GM21737 (cell line): Measurements from ENCODE around the gene BRAT1.
"Not testable (repeated sequence)": the region's sequence is repeated elsewhere in the genome, so short reads cannot be mapped to it uniquely, and the experiment has no call there.

ENCODE experiments used
- ATAC-seq: cut with Tn5 transposase; IDR thresholded peaks from one replicate; pipeline ENCODE4 v1.9.1; 2021; ENCODE audit warnings: mild to moderate bottlenecking, moderate library complexity; ENCODE audit not compliant: unreplicated experiment

Gene BRAT1

DNA sequence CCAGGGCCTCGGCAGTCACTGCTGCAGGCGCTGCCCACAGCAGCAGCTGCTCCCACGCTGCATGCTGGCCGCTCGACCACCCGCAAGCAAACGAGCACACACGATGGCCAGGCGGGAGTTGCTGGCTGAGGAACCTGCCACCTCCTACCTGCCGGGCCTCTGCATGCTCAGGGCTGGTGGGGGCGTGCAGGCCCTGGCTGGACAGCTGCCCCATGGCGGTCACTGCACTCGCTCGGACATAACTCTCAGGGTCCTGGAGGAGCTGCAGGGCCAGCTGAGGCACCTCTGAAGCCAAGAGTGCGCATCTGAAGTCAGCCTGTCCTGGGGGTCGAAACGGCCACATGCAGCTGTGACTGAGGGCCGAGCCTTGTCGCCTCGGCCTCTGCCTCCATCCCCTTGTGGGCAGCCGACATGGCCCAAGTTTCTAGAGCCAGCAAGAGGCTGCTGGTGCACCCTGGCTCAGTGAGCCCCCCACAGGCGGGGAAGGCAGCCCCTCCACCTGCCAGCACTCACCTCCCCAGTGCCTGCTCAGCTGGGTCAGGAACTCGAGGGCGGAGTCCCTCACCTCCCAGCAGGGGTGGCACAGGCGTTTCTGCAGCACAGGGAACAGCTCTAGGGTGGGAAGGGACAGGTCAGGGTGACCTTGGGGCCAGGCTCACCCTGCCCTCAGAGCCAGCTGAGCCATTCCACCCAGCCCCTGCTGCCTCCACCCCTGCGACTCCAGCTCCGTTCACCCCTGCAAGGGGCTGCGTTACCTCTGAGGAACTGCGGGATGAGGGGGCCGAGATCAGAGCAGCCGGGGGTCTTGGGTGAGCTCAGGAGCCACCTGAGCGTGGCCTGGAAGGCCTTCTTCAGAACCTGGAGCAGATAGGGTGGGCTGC, 16.1 kb downstream of the BRAT1 start:
- no peak for ATAC-seq

DNA sequence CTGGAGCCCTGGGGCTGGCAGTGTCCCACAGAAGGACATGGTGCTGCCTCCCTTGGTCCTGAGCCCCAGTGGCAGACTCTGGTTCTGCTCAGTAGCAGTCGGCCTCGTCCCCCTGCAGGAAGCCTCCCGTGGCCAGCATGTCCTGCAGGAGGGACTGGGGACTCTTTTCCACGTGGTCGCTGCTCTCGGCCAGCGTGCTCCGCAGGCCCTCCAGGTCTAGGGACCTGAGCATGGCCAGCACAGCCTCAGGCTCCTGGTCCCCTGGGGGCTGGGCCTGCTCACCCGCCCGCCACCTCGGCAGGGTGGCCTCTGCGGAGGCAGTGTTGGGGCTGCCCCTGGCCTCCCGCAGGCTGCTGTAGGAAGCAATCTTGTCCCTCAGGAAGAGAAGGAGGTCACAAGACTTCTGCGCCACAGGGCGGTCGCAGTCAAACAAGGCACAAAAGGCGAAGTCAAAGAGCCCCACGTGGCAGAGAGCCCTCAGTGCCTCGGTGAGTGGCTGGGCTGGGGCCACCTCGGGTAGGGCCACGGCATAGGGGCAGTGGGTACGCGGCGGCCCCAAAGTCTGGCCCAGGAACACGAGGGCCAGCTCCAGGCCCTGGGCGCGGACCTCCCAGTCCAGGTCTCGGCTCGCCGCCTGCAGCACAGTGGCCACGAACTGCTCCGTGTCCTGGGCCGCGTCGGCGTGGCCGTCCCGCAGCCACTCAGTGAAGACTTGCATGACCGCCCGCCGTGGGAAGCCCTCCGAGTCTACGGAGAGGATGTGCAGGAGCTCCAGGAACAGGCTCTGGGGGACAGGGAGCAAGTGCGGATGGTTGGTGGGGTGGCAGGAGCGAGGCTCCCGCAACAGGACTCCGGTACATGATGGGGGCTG, 17.1 kb downstream of the BRAT1 start:
- ATAC-seq, result no peak

DNA sequence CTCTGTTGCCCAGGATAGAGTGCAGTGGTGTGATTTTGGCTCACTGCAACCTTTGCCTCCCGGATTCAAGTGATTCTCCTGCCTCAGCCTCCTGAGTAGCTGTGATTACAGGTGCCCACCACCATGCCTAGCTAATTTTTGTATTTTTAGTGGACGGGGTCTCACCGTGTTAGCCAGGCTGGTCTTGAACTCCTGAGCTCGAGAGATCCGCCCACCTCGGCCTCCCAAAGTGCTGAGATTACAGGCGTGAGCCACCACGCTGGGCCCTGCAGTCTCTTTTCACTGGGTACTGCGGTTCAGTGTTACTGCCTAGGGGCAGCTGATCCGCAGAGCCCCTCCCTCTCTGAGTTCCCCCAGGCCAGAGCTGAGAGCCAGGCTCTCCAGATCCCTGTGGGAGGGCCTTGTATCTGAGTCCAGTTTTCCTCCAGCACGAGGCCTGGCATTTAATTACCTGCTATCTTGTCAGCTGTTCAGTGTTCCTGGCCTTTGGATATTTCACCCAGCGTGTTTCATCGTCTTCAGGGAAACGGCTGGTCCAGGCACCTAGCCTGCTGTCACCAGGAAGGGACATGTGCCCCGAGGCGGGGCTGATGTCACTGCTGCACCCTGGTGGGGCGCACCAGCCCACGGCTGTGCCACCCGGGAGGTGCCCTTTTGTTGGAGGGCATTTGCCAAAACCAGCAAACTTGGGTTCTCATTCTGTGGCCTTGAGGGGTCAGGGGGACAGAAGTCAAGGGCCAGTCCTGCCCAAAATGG, 19.3 kb downstream of the BRAT1 start:
- not testable (repeated sequence) for ATAC-seq

DNA sequence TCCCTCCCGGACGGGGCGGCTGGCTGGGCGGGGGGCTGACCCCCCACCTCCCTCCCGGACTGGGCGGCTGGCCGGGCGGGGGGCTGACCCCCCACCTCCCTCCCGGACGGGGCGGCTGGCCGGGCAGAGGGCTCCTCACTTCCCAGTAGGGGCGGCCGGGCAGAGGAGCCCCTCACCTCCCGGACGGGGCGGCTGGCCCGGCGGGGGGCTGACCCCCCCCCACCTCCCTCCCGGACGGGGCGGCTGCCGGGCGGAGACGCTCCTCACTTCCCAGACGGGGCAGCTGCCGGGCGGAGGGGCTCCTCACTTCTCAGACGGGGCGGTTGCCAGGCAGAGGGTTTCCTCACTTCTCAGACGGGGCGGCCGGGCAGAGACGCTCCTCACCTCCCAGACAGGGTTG, 21.1 kb downstream of the BRAT1 start:
- not testable (repeated sequence) for ATAC-seq

DNA sequence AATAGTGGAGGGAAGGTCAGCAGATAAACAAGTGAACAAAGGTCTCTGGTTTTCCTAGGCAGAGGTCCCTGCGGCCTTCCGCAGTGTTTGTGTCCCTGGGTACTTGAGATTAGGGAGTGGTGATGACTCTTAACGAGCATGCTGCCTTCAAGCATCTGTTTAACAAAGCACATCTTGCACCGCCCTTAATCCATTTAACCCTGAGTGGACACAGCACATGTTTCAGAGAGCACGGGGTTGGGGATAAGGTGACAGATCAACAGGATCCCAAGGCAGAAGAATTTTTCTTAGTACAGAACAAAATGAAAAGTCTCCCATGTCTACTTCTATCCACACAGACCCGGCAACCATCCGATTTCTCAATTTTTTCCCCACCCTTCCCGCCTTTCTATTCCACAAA, 21.8 kb downstream of the BRAT1 start:
- ATAC-seq, result not testable (repeated sequence)

DNA sequence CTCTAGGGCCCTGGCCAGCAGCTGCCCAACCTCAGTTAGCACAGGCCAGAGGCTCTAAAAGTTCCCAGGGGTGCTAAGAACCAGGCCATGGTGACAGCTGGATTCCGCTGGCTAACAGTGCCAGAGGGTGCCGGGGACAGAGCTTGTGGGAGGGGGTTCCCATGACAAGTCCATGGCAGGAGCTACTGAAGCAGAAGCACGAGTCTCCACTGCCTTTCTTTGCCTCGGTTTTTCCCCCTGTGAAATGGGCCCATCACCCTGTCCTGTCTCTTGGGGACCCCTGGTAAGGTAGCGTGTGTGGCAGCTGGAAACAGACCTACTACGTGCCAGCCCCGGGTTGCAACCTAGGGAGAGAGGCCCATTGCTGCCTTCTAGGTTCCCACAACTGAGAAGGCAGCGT, 22.5 kb downstream of the BRAT1 start:
- ATAC-seq, result not testable (repeated sequence)

DNA sequence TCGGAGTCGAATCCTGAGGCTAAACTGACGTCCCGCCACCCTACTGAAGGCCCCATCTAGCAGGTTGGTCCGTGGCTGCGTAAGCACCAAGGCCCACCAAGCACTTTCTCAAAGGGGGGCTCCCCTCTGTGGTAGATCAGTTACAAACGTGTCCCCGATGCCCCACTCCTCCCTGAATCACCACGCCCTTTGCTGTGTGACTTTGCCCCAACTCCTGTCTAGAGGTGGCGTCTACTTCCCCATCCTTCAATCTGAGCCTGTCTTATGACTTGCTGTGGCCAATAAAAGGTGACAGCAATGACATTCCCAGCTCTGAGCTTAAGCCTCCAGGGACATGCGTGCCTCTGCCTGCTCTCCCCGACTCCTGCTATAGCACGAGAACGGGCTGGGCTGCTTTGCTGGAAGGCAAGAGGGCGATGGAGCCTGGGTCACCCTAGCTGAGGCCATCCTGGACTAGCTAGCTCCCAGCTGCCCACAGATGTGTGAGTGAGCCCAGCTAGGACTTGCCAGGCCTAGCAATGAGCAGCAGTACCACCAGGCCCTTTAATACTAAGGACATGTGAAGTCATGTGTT, 23.0 kb downstream of the BRAT1 start:
- ATAC-seq, result not testable (repeated sequence)

DNA sequence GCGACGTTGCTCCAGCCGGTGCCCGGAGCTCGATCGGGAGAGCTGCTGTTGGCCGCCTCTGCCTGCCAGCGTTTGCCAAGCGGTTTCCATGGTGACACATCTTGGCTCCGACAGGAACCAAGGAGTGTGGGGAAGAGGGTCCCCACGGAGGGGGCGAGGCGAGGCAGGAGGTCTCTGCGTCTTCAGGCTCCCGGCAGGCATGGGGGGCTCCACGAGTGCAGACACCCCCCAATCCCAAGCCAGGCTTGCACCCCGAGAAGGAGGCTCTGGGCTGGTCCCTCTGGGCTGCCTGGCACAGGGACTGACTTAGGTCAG, 23.6 kb downstream of the BRAT1 start:
- ATAC-seq, result not testable (repeated sequence)

DNA sequence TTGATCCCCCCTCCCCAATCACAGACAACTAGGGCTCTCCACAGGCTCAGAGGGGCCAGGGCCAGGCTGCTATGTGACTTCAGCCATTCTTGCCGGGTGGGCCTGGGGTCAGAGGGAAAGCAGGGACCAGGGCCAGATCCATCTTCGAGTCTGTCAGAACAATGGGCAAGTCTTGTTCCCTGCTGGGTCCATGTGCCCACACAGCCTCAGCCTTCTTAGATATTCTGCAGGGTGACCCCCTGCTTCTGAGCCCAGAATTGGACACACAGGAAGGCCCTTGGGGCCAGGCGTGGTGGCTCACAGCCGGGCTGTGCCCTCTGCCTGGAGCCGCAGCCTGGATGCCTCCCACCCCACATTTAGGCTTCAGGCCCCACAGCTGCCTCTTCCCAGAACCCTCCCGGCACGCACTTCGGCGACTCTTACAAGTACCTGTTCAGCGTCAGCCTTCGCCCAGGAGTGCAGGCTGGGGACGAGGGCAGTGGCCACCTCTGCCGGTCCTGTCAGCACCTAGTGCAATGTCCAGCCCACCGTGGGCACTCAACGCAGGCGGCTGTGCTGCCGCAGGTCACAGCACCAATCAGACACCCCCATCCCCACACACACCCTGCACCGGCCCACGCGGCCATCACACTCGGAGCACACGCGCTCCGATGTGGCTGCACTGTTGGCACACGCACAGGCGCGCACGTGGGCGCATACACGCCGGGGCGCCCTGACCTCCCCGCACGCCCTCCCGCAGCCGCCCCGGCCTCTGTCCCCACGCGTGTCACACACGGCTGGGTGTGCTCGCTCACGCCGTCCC, 24.1 kb downstream of the BRAT1 start:
- not testable (repeated sequence) for ATAC-seq

DNA sequence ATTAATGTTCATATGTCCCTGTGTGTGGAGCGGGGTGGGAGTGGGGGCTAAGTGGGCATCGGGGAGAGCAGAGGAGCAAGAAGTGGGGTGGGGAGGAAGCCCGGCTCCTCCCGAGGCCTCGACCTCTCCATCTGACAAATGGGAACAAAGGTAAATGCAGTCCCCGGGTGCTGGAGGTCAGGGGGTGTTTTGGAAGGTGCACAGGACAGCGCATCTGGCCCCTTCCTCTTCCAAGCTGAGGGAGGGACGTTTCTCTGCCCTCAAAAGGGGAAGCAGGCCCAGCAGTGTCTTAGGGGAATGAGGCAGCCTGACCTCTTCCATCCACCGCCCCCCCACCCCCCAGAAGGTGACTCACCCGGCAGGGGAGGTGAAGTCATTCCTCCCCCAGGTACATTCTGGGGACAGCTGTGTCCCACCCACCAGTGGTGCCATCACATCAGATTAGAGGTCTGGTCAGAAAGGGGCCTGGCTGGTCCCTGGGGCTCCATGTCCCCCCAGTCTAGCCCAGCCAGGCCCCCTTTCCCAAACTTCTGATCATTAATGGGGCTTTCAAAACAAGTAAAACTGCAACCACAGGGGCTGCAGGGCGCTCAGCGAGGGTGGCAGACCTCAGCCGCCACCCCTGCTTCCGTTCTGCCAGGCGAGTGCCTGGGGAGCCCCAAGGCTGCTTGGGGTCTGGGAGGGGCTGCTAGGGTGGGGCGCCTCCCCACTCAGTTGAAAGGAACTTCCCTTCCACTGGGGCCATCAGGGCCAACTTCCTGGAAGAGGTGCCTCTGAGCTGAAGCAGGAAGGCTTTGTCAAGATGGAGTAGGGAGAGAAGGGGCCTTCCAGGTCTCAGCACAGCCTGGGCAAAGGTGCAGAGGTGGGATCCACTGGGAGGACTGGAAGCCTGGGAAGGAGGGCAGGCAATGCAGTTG, 25.0 kb downstream of the BRAT1 start:
- ATAC-seq, result no peak

DNA sequence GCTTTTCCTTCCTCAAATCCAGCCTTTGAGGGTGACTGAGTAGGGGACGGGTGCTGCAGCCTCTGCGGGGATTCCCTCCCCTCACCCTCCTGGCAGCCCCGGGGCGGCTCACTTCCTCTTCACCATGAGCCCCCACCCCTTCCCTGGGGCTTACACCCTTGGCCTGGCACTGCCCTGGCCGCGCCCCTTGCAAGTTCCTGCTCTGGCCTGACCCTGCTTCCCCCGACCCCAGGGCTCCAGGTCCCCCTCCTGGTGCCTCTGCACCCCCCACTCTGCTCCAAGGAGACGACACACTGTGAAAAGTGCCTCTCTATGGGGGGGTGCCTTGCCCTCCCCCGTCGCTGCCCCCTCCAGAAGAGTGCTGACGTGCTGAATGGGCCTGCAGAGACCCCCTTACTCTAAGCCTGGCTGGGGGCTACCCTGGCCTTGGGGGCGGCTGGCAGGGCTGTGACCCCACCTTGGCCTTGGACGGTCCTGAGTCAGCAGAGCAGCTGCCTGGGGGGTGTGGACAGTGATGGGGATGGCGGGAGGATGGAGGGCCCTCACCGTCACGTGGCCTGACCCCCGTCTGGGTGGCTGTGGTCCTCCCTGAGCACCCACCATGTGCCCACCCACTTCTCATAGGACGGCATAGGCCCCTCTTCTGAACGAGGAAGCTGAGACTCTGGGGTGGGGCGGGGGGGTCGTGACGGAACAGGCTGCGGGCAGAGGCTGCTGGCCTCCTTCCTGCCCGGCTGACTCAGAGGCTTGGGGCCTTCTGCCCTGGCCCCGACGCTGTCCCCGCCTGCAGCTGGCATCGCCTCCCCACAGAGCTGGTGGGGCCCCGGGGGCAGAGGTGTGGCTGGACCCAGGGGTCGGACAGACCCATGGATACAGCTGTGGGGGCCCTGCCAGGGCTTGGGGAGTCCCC, 25.9 kb downstream of the BRAT1 start:
- ATAC-seq, result peak; percentile 47

DNA sequence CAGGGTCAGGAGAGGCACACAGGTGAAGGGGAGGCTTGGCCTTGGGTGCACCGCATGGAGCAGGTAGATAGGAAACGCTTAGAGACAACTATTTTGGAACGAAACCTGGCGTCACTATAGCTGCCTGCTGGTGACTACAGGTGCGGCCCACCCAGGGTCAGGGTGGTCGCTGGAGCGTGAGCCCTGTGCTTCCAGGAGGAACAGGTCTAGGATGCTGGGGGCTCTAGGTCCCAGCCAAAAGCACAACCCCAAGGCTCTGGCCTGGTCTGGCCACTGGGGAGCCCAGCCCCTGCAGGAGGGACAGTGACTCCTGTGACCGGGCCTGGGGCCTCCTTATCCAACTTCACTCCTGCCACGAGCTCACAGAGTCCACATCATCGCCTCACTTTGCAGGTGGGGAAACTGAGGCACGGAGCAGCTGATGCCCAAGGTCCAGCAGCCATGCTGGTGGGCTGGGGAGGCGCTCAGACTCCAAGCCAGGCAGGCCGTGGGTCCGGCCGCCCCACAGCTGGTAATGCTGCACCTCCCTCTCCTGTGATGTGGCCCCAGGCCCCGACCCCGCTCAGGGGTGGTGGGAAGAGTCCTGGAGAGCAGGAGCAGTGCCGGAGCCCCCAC, 26.7 kb downstream of the BRAT1 start:
- ATAC-seq, result no peak

DNA sequence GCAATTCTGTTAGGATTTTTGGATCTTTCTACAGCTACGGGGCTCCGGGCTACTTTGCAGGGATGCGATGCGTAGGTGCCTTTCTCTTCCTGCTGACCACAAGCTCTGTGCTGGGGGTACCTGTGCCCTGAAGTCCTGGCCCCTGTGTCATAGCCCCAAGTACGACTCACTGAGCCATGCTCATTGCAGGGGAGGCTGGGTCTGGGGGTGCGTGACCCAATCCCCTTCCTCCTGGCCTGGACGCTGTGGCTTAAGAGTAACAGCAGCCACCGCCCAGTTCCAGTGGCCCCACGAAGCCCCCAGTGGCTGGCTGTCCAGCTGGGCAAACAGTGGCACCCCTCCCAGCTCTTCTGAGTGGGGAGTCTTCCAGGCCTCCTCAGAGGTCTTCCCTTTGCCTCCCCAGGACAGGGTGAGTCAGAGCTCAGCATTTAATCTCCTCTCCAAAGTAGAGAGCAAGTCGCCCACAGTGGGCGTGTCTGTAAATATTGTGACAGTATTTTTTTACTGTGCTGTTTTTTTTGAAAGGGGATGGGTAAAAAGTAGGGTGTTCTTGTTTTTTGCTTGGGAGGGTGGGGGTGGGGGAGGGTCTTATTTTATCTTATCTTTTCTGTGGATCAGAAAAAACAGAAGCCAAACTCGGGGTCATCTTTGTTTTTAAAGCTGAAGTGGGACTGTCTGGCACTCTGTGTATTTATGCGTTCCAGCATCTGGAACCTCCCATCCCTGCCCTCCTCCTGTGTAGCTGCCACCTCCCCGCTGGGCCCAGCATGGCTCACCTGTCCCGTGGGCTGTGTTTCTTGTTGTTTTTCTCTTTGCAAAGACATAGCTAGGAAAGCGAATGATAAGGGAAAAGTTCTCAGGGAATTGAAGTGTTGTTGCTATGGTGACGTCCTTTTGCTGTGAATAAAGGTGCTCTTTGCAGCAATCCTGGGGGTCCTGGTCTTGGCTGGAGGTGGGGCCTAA, 27.5 kb downstream of the BRAT1 start:
- no peak for ATAC-seq

DNA sequence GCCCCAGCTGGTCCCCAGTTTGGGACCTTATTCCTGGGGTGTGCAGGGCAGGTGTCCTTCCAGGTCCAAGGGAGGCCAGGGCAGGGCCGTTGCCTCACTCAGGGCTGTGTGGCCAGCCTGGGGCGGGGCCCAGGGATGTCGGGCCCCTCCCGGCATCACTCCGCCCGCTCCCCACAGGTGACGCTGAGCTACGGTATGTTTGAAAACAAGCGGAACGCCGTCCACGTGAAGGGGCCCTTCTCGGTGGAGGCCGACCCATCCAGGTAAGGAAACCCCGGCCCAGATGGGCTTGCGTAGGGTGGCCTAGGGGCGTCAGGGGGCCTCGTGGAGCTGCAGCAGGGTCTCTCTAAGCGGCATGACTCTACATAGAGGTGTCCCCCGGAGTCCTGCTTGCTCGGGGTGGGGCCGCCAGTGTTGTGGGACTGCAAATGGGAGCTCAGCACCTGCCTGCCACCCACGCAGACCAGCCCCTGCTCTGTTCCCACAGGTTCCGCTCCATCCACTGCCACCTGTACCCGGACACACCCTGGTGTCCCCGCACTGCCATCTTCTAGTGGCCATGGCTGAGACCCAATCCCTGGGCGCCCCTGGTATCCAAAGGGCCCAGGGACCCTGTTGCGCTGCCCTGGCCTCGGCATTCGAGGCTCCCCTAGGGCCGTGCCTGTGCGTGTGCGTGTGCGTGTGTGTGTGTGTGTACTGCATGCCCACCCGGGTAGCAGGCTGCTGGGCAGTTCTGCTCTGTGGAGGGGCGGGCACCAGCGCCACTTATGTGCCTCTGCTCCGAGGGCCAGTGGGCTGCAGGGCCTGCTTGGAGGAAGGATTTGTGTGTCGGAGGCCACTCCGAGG, 28.4 kb downstream of the BRAT1 start:
- no peak for ATAC-seq
